Measurements from ENCODE around the gene TUBG2. TPM values are rescaled to one million over a fixed set of nuclear protein-coding genes. Genes with fewer than 3 reads are reported as not detected.
"Not testable (repeated sequence)": the region's sequence is repeated elsewhere in the genome, so short reads cannot be mapped to it uniquely, and the experiment has no call there.

The TUBG2 gene
- 13.2 and 14.1 TPM in 2 replicates for polyA plus RNA-seq (2013)

DNA sequence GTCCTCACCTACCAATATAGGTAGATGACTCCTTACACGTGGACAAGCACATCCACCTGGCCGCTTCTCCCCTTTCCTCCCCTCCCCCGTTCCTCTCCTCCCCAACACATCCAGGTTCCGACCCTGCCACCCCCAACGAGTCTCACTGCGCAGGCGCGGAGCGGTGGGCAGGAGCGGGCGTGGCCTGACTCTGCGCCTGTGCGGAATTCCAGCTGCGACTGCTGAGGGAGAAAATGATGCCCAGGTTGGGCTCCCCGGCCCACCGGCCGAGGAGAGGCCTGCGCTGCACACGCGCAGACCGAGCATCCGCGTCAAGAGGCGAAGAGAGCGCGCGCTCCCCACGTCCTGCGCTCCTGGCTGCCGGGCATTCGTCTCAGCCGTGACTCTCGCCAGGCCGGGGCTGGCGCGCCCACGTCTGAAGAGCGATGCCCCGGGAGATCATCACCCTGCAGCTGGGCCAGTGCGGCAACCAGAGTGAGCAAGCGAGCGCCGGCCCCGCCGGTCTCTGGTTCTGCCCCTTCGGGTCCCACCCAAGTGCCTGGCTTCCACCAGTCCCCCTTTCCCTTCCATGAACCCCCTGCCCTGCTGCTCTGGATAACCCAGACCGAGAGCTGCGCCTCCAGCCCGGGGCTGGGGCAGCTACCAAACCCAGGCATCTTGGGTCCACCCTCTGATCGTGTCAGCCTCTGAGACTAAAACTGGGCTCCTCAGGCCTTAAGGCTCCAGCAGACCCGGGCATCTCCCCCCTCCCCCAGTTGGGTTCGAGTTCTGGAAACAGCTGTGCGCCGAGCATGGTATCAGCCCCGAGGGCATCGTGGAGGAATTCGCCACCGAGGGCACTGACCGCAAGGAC is at the start of gene TUBG2:
TSS of gene TUBG2 (plus strand) at position 206 of the 853 bp plus-strand sequence. CDS start at position 426, 220 bp downstream.
- Histone ChIP-seq H3K9ac (ENCODE audit: low read length) (peak within 1 kb of the TSS; percentile 61), H2AFZ (ENCODE audit: insufficient read depth, low read length, poor library complexity) (peak within 1 kb of the TSS; percentile 83), H4K12ac (ENCODE audit: low read depth, low read length) (peak within 1 kb of the TSS; percentile 57), H3K4me2 (ENCODE audit: low read length) (peak within 1 kb of the TSS; percentile 84), H4K91ac (ENCODE audit: low read depth, low read length) (peak within 1 kb of the TSS; percentile 41), H2BK120ac (ENCODE audit: insufficient read depth, low read length, poor library complexity) (peak within 1 kb of the TSS; percentile 23), H3K36me3 (ENCODE audit: control insufficient read depth in 1 of 2, insufficient read depth in 2 of 2, low read length in 2 of 2) (peaks cover 8 to 9% of the 10 kb centered on the region in 2 experiments), H3K27ac (ENCODE audit: low read depth, low read length) (no peak within 1 kb of the TSS), H2BK12ac (ENCODE audit: low read length) (peak within 1 kb of the TSS; percentile 32), H3K4me1 (ENCODE audit: control insufficient read depth in 1 of 2, insufficient read depth in 2 of 2, low read length in 2 of 2) (peaks cover 0 to 9% of the 10 kb centered on the region in 2 experiments), H3K4me3 (ENCODE audit: low read depth, low read length) (peak within 1 kb of the TSS; percentile 74), H3K4ac (ENCODE audit: low read depth, low read length) (peak within 1 kb of the TSS; percentile 41), H2BK5ac (ENCODE audit: low read depth, low read length, poor library complexity) (peak within 1 kb of the TSS; percentile 5), H3K14ac (ENCODE audit: low read length) (peak within 1 kb of the TSS; percentile 41), H3K18ac (ENCODE audit: low read length) (peak within 1 kb of the TSS; percentile 88), H3K27me3 (ENCODE audit: insufficient read depth, low read length) (no peaks in the 10 kb centered on the region), H3K9me3 (ENCODE audit: insufficient read depth, low read depth, low read length) (no peaks in the 10 kb centered on the region), H2AK5ac (ENCODE audit: low read length) (peak within 1 kb of the TSS; percentile 4), H3K79me2 (ENCODE audit: control insufficient read depth, insufficient read depth, low read length, poor library complexity) (peaks cover 4% of the 10 kb centered on the region), H3K79me1 (ENCODE audit: low read length) (peaks cover 5% of the 10 kb centered on the region), H4K8ac (ENCODE audit: low read depth, low read length) (peak within 1 kb of the TSS; percentile 85), H3K23ac (ENCODE audit: low read length) (no peak within 1 kb of the TSS)
- peak; percentile 80 to 91 for DNase-seq
- WGBS (ENCODE audit: extremely low coverage, insufficient coverage, insufficient read length), result no CpG with 5 or more reads among the region's 59 CpGs

DNA sequence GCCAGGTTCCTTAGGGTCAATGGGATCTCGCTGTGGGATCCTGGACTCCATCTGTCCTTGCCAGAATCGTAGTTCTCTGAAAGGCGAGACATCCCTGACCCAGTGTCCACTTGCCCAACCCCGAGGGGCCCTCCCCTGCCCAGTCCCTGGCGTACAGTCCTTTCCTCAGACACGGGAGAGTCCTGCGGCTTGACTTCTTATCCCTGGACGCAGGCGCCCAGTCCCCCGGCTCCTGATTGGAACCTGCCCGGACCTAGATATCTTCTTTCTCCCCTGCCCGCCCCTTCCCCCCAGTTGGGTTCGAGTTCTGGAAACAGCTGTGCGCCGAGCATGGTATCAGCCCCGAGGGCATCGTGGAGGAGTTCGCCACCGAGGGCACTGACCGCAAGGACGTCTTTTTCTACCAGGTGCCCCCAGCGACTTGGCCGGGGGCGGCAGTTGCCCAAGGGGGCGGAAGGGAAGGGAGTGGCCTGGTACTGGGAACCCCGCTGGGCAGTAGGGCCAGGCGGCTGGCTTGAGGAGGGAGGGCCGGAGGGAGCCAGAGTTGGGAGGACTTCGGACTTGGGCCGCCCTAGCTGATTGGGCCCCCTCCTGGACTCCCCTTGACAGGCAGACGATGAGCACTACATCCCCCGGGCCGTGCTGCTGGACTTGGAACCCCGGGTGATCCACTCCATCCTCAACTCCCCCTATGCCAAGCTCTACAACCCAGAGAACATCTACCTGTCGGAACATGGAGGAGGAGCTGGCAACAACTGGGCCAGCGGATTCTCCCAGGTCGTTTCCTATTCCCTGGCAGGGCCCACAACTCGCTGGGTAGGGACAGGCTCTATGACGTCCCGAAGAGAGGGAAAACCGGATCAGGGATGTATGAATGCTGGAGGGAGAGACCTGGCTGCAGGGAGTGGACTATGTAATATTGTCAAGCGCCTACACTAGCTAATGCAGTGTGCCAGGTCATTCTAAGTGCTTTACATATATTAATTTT is 49.0 kb upstream of the TUBG2 start:
- Histone ChIP-seq H4K8ac (ENCODE audit: low read depth, low read length) (peak overlapping the region; percentile 83), H4K91ac (ENCODE audit: low read depth, low read length) (peak overlapping the region; percentile 72), H3K4me3 (ENCODE audit: low read depth, low read length) (peak overlapping the region; percentile 89), H3K4me2 (ENCODE audit: low read length) (peak overlapping the region; percentile 97), H3K36me3 (ENCODE audit: control insufficient read depth in 1 of 2, insufficient read depth in 2 of 2, low read length in 2 of 2) (peaks cover 27 to 32% of the 10 kb centered on the region in 2 experiments), H2BK12ac (ENCODE audit: low read length) (peak overlapping the region; percentile 10), H2BK120ac (ENCODE audit: insufficient read depth, low read length, poor library complexity) (peak overlapping the region; percentile 64), H2BK5ac (ENCODE audit: low read depth, low read length, poor library complexity) (peak overlapping the region; percentile 70), H3K9ac (ENCODE audit: low read length) (peak overlapping the region; percentile 97), H3K18ac (ENCODE audit: low read length) (peak overlapping the region; percentile 85), H3K4ac (ENCODE audit: low read depth, low read length) (peak overlapping the region; percentile 75), H3K14ac (ENCODE audit: low read length) (peak overlapping the region; percentile 68), H2AFZ (ENCODE audit: insufficient read depth, low read length, poor library complexity) (peak overlapping the region; percentile 58), H4K12ac (ENCODE audit: low read depth, low read length) (peak overlapping the region; percentile 79), H3K27ac (ENCODE audit: low read depth, low read length) (peak overlapping the region; percentile 80)
- H3K79me1 ChIP-seq (ENCODE audit: low read length); H3K4me1 ChIP-seq (ENCODE audit: control insufficient read depth in 1 of 2, insufficient read depth in 2 of 2, low read length in 2 of 2); H3K23ac ChIP-seq (ENCODE audit: low read length); H3K9me3 ChIP-seq (ENCODE audit: insufficient read depth, low read depth, low read length); H2AK5ac ChIP-seq (ENCODE audit: low read length); DNase-seq; H3K27me3 ChIP-seq (ENCODE audit: insufficient read depth, low read length); H3K79me2 ChIP-seq (ENCODE audit: control insufficient read depth, insufficient read depth, low read length, poor library complexity): not testable (repeated sequence)
- no CpG with 5 or more reads among the region's 42 CpGs for WGBS (ENCODE audit: extremely low coverage, insufficient coverage, insufficient read length)

DNA sequence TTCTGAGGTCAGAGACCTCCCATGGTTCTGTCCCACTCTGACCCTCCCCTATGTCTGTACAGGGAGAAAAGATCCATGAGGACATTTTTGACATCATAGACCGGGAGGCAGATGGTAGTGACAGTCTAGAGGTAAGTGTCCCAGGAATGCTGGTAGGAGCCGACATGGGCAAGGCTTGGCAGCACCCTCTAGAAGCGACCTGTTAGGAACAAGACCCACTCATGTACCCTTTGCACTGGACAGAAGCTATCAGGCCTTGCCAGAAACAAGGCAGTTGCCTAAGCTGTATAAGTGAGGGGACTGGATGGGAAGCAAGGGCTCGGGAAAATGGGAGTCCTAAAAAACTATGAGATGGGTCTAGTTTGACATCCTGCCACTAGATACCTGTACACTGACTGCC is 47.1 kb upstream of the TUBG2 start:
- WGBS (ENCODE audit: extremely low coverage, insufficient coverage, insufficient read length), result no CpG with 5 or more reads among the region's 4 CpGs
- H3K79me1 ChIP-seq (ENCODE audit: low read length), result peaks cover 8% of the 10 kb centered on the region
- H2AFZ ChIP-seq (ENCODE audit: insufficient read depth, low read length, poor library complexity), result no peak overlapping the region
- no peak for DNase-seq
- no peak overlapping the region for H3K4ac ChIP-seq (ENCODE audit: low read depth, low read length)
- H3K79me2 ChIP-seq (ENCODE audit: control insufficient read depth, insufficient read depth, low read length, poor library complexity), result peaks cover 8% of the 10 kb centered on the region
- peaks cover 0 to 5% of the 10 kb centered on the region in 2 experiments for H3K4me1 ChIP-seq (ENCODE audit: control insufficient read depth in 1 of 2, insufficient read depth in 2 of 2, low read length in 2 of 2)
- no peak overlapping the region for H3K27ac ChIP-seq (ENCODE audit: low read depth, low read length)
- peaks cover 3% of the 10 kb centered on the region for H3K9me3 ChIP-seq (ENCODE audit: insufficient read depth, low read depth, low read length)
- no peak overlapping the region for H2BK120ac ChIP-seq (ENCODE audit: insufficient read depth, low read length, poor library complexity)
- no peak overlapping the region for H2BK5ac ChIP-seq (ENCODE audit: low read depth, low read length, poor library complexity)
- H3K23ac ChIP-seq (ENCODE audit: low read length), result no peak overlapping the region
- no peak overlapping the region for H3K9ac ChIP-seq (ENCODE audit: low read length)
- no peak overlapping the region for H2BK12ac ChIP-seq (ENCODE audit: low read length)
- no peak overlapping the region for H4K12ac ChIP-seq (ENCODE audit: low read depth, low read length)
- no peak overlapping the region for H2AK5ac ChIP-seq (ENCODE audit: low read length)
- H3K18ac ChIP-seq (ENCODE audit: low read length), result no peak overlapping the region
- no peak overlapping the region for H3K14ac ChIP-seq (ENCODE audit: low read length)
- no peak overlapping the region for H4K8ac ChIP-seq (ENCODE audit: low read depth, low read length)
- H3K27me3 ChIP-seq (ENCODE audit: insufficient read depth, low read length), result no peaks in the 10 kb centered on the region
- peaks cover 29 to 40% of the 10 kb centered on the region in 2 experiments for H3K36me3 ChIP-seq (ENCODE audit: control insufficient read depth in 1 of 2, insufficient read depth in 2 of 2, low read length in 2 of 2)
- no peak overlapping the region for H4K91ac ChIP-seq (ENCODE audit: low read depth, low read length)
- no peak overlapping the region for H3K4me2 ChIP-seq (ENCODE audit: low read length)
- H3K4me3 ChIP-seq (ENCODE audit: low read depth, low read length), result no peak overlapping the region

DNA sequence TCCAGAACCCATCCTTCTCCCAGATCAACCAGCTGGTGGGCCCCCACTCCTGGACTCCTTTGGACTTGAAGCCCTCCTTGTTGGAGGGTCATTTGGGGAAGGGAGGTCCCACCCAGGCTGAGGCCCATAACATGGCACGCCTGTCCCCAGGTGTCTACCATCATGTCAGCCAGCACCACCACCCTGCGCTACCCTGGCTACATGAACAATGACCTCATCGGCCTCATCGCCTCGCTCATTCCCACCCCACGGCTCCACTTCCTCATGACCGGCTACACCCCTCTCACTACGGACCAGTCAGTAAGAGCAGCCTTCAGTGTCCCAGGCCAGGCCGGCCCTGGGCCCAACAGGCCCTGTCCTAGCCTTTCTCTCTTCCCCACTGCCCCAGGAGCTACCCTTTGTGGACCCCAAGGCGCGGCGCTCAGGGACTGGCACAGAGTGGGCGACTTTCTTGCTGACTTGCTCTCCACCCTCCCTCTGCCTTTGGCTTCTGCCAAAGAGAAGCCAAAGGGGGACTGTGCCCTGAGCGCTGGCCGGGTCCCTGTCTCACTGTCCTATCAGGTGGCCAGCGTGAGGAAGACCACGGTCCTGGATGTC is 45.3 kb upstream of the TUBG2 start:
- no peak for DNase-seq
- peaks cover 0 to 2% of the 10 kb centered on the region in 2 experiments for H3K4me1 ChIP-seq (ENCODE audit: control insufficient read depth in 1 of 2, insufficient read depth in 2 of 2, low read length in 2 of 2)
- H3K79me1 ChIP-seq (ENCODE audit: low read length), result peaks cover 7% of the 10 kb centered on the region
- H3K23ac ChIP-seq (ENCODE audit: low read length), result no peak overlapping the region
- no peak overlapping the region for H3K4me2 ChIP-seq (ENCODE audit: low read length)
- no peak overlapping the region for H3K9ac ChIP-seq (ENCODE audit: low read length)
- no peak overlapping the region for H2BK12ac ChIP-seq (ENCODE audit: low read length)
- no peak overlapping the region for H2AFZ ChIP-seq (ENCODE audit: insufficient read depth, low read length, poor library complexity)
- no peak overlapping the region for H4K12ac ChIP-seq (ENCODE audit: low read depth, low read length)
- H3K4me3 ChIP-seq (ENCODE audit: low read depth, low read length), result no peak overlapping the region
- peaks cover 5% of the 10 kb centered on the region for H3K79me2 ChIP-seq (ENCODE audit: control insufficient read depth, insufficient read depth, low read length, poor library complexity)
- H2BK5ac ChIP-seq (ENCODE audit: low read depth, low read length, poor library complexity), result no peak overlapping the region
- peaks cover 29 to 40% of the 10 kb centered on the region in 2 experiments for H3K36me3 ChIP-seq (ENCODE audit: control insufficient read depth in 1 of 2, insufficient read depth in 2 of 2, low read length in 2 of 2)
- no peaks in the 10 kb centered on the region for H3K27me3 ChIP-seq (ENCODE audit: insufficient read depth, low read length)
- no peak overlapping the region for H3K14ac ChIP-seq (ENCODE audit: low read length)
- peaks cover 4% of the 10 kb centered on the region for H3K9me3 ChIP-seq (ENCODE audit: insufficient read depth, low read depth, low read length)
- WGBS (ENCODE audit: extremely low coverage, insufficient coverage, insufficient read length), result no CpG with 5 or more reads among the region's 17 CpGs
- H2BK120ac ChIP-seq (ENCODE audit: insufficient read depth, low read length, poor library complexity), result no peak overlapping the region
- no peak overlapping the region for H3K4ac ChIP-seq (ENCODE audit: low read depth, low read length)
- H4K8ac ChIP-seq (ENCODE audit: low read depth, low read length), result no peak overlapping the region
- H3K27ac ChIP-seq (ENCODE audit: low read depth, low read length), result no peak overlapping the region
- no peak overlapping the region for H2AK5ac ChIP-seq (ENCODE audit: low read length)
- H4K91ac ChIP-seq (ENCODE audit: low read depth, low read length), result no peak overlapping the region
- no peak overlapping the region for H3K18ac ChIP-seq (ENCODE audit: low read length)
